Stomach (tissue), 4 donors: ENCODE data around the gene NFATC1.

Experiments
- CTCF ChIP-seq, 7 experiments: fragments of 450-650 bp in 4 of 7; fragments of 200-600 bp in 3 of 7; sonication (generic) in 3 of 7; IDR thresholded peaks; one replicate each; pipeline ENCODE4 v1.5.1; 2016 to 2019; ENCODE audit warnings: antibody characterized with exemption in 7 of 7, control low read depth in 2 of 7, mild to moderate bottlenecking in 1 of 7
- POLR2A ChIP-seq, 4 donors: fragments of 450-650 bp; IDR thresholded peaks; one replicate each; pipeline ENCODE4 v1.6.1; 2016; ENCODE audit warnings: antibody characterized with exemption in 4 of 4, control low read depth in 2 of 4, mild to moderate bottlenecking in 1 of 4, moderate library complexity in 1 of 4
- POLR2AphosphoS5 ChIP-seq, 3 donors: sonication (generic); formaldehyde crosslinking; IDR thresholded peaks; one replicate each; pipeline ENCODE4 v1.6.1; 2016; ENCODE audit warnings: antibody characterized with exemption in 3 of 3

- TF ChIP-seq CTCF (IDR thresholded peaks at IDR 0.05), result no peak
- no peak for TF ChIP-seq POLR2AphosphoS5 (IDR thresholded peaks at IDR 0.05)
- TF ChIP-seq POLR2A (IDR thresholded peaks at IDR 0.05), result no peak
These were observed 113.1 kb downstream of the NFATC1 start for GRCh38 chr18:79508565-79509535.
